H1 (cell line): Measurements from ENCODE around the gene KIT.

Experiments
- ATF2 ChIP-seq: IDR thresholded peaks from 2 replicates; pipeline ENCODE4 v1.6.1; 2012; ENCODE audit warnings: low read length, inconsistent platforms
- CEBPB ChIP-seq: IDR thresholded peaks from 2 replicates; pipeline ENCODE4 v1.6.1; 2012; ENCODE audit warnings: low read depth, low read length
- CHD1 ChIP-seq: IDR thresholded peaks from 2 replicates; pipeline ENCODE4 v1.6.1; 2012; ENCODE audit warnings: low read depth, low read length, improper control_type of control experiment
- CTCF ChIP-seq, 3 experiments: IDR thresholded peaks; 1 replicate in 2 of 3; 2 replicates in 1 of 3; pipeline versions ENCODE4 v1.5.1 to v1.6.1; 2011; ENCODE audit warnings: low read length in 3 of 3, mild to moderate bottlenecking in 3 of 3, inconsistent platforms in 2 of 3, low read depth in 1 of 3, moderate library complexity in 1 of 3; ENCODE audit not compliant: insufficient read depth in 1 of 3; ENCODE audit errors: control extremely low read depth in 1 of 3
- POLR2AphosphoS5 ChIP-seq: IDR thresholded peaks from 2 replicates; pipeline ENCODE4 v1.6.1; 2011; ENCODE audit warnings: low read depth, low read length
- TEAD4 ChIP-seq: IDR thresholded peaks from 2 replicates; pipeline ENCODE4 v1.6.1; 2012; ENCODE audit warnings: low read depth, low read length, inconsistent platforms, mixed read lengths

GRCh38 chr4:54783402-54784110, 125.8 kb downstream of the KIT start:
- TF ChIP-seq CEBPB, result no peak
- no peak for TF ChIP-seq CTCF (IDR thresholded peaks at IDR 0.05; ENCODE audit: control extremely low read depth in 1 of 3, insufficient read depth in 1 of 3, low read depth in 1 of 3, low read length in 3 of 3)
- no peak for TF ChIP-seq ATF2
- no peak for TF ChIP-seq TEAD4
- TF ChIP-seq POLR2AphosphoS5, result no peak
- no peak for TF ChIP-seq CHD1
